Measurements from ENCODE around the gene GLG1. TPM values are rescaled to one million over a fixed set of nuclear protein-coding genes. Genes with fewer than 3 reads are reported as not detected.
"Not testable (repeated sequence)": the region's sequence is repeated elsewhere in the genome, so short reads cannot be mapped to it uniquely, and the experiment has no call there.

Gene GLG1
- polyA plus RNA-seq (ENCODE audit: insufficient read length in 4 of 4), result 100 to 1,000 TPM; 154 to 161 (median 156) TPM

GRCh38 chr16:74606521-74607309 is at the start of gene GLG1:
TSS of gene GLG1 (minus strand) at chr16:74607114. CDS start at chr16:74607094, 20 bp downstream.
- peak; percentile 74 to 87 (median 84) for DNase-seq (ENCODE audit: low read depth in 4 of 4, low spot score in 2 of 4)

GRCh38 chr16:74654536-74655050 is 47.7 kb upstream of the GLG1 start:
- no peak for DNase-seq (ENCODE audit: low read depth in 4 of 4, low spot score in 2 of 4)

GRCh38 chr16:74652883-74653282 is 46.0 kb upstream of the GLG1 start:
- DNase-seq (ENCODE audit: low read depth in 4 of 4, low spot score in 2 of 4), result not testable (repeated sequence)

- no peak for DNase-seq (ENCODE audit: low read depth in 4 of 4, low spot score in 2 of 4)
Measured at GRCh38 chr16:74652249-74652648, 45.3 kb upstream of the GLG1 start.

- no peak for DNase-seq (ENCODE audit: low read depth in 4 of 4, low spot score in 2 of 4)
Measured at GRCh38 chr16:74651841-74652240, 44.9 kb upstream of the GLG1 start.

- no peak for DNase-seq (ENCODE audit: low read depth in 4 of 4, low spot score in 2 of 4)
Measured at GRCh38 chr16:74650966-74651567, 44.2 kb upstream of the GLG1 start.

GRCh38 chr16:74649839-74650504 is 43.1 kb upstream of the GLG1 start:
- DNase-seq (ENCODE audit: low read depth in 4 of 4, low spot score in 2 of 4), result no peak

GRCh38 chr16:74641969-74642368 is 35.1 kb upstream of the GLG1 start:
- no peak for DNase-seq (ENCODE audit: low read depth in 4 of 4, low spot score in 2 of 4)

- no peak for DNase-seq (ENCODE audit: low read depth in 4 of 4, low spot score in 2 of 4)
Measured at GRCh38 chr16:74637742-74638453, 31.0 kb upstream of the GLG1 start.

- no peak for DNase-seq (ENCODE audit: low read depth in 4 of 4, low spot score in 2 of 4)
Measured at GRCh38 chr16:74635303-74635702, 28.4 kb upstream of the GLG1 start.

- DNase-seq (ENCODE audit: low read depth in 4 of 4, low spot score in 2 of 4), result no peak
Measured at GRCh38 chr16:74633686-74634085, 26.8 kb upstream of the GLG1 start.

- DNase-seq (ENCODE audit: low read depth in 4 of 4, low spot score in 2 of 4), result no peak
Measured at GRCh38 chr16:74627506-74628220, 20.7 kb upstream of the GLG1 start.

- DNase-seq (ENCODE audit: low read depth in 4 of 4, low spot score in 2 of 4), result no peak
Measured at GRCh38 chr16:74626741-74627416, 20.0 kb upstream of the GLG1 start.

GRCh38 chr16:74625500-74626350 is 18.8 kb upstream of the GLG1 start:
- no peak for DNase-seq (ENCODE audit: low read depth in 4 of 4, low spot score in 2 of 4)

GRCh38 chr16:74623839-74624235 is 16.9 kb upstream of the GLG1 start:
- DNase-seq (ENCODE audit: low read depth in 4 of 4, low spot score in 2 of 4), result no peak

GRCh38 chr16:74623214-74623838 is 16.4 kb upstream of the GLG1 start:
- DNase-seq (ENCODE audit: low read depth in 4 of 4, low spot score in 2 of 4), result no peak

GRCh38 chr16:74622005-74622404 is 15.1 kb upstream of the GLG1 start:
- DNase-seq (ENCODE audit: low read depth in 4 of 4, low spot score in 2 of 4), result no peak

- DNase-seq (ENCODE audit: low read depth in 4 of 4, low spot score in 2 of 4), result no peak
Measured at GRCh38 chr16:74617206-74617788, 10.4 kb upstream of the GLG1 start.

Measured in left renal cortex interstitium (tissue), 4 donors.